Ishikawa (cell line): Measurements from ENCODE around the gene SLC9A1.

ENCODE experiments used
- CEBPB ChIP-seq: IDR thresholded peaks from 2 replicates; pipeline ENCODE4 v1.6.1; 2012
- CREB1 ChIP-seq: IDR thresholded peaks from 2 replicates; pipeline ENCODE4 v1.6.1; 2012; ENCODE audit warnings: low read depth
- EGR1 ChIP-seq: IDR thresholded peaks from 2 replicates; pipeline ENCODE4 v1.6.1; 2012
- EP300 ChIP-seq: IDR thresholded peaks from 2 replicates; pipeline ENCODE4 v1.6.1; 2012; ENCODE audit warnings: borderline replicate concordance
- FOXM1 ChIP-seq: IDR thresholded peaks from 2 replicates; pipeline ENCODE4 v1.6.1; 2012; ENCODE audit warnings: low read depth, borderline replicate concordance
- MAX ChIP-seq: IDR thresholded peaks from 2 replicates; pipeline ENCODE4 v1.6.1; 2012
- NFIC ChIP-seq: IDR thresholded peaks from 2 replicates; pipeline ENCODE4 v1.6.1; 2012
- RAD21 ChIP-seq: IDR thresholded peaks from 2 replicates; pipeline ENCODE4 v1.6.1; 2012; ENCODE audit warnings: low read depth
- REST ChIP-seq: IDR thresholded peaks from 2 replicates; pipeline ENCODE4 v1.6.1; 2012; ENCODE audit warnings: low read depth, mild to moderate bottlenecking
- TAF1 ChIP-seq: IDR thresholded peaks from 2 replicates; pipeline ENCODE4 v1.6.1; 2012; ENCODE audit warnings: low read depth, mild to moderate bottlenecking
- TCF12 ChIP-seq: IDR thresholded peaks from 2 replicates; pipeline ENCODE4 v1.6.1; 2012; ENCODE audit warnings: low read depth
- TEAD4 ChIP-seq: IDR thresholded peaks from 2 replicates; pipeline ENCODE4 v1.6.1; 2012
- USF1 ChIP-seq: IDR thresholded peaks from 2 replicates; pipeline ENCODE4 v1.6.1; 2012
- YY1 ChIP-seq: IDR thresholded peaks from 2 replicates; pipeline ENCODE4 v1.6.1; 2012; ENCODE audit warnings: low read depth
- ZBTB7A ChIP-seq: IDR thresholded peaks from 2 replicates; pipeline ENCODE4 v1.6.1; 2012; ENCODE audit warnings: low read depth

Gene SLC9A1

GRCh38 chr1:27148591-27148990, 6.3 kb downstream of the SLC9A1 start:
- no peak for TF ChIP-seq NFIC
- TF ChIP-seq EGR1, result no peak
- TF ChIP-seq RAD21, result no peak
- no peak for TF ChIP-seq USF1
- TF ChIP-seq REST, result no peak
- no peak for TF ChIP-seq CEBPB
- TF ChIP-seq TEAD4, result no peak
- no peak for TF ChIP-seq YY1
- no peak for TF ChIP-seq TAF1
- no peak for TF ChIP-seq CREB1
- TF ChIP-seq FOXM1, result no peak
- TF ChIP-seq EP300, result no peak
- no peak for TF ChIP-seq MAX
- no peak for TF ChIP-seq ZBTB7A
- no peak for TF ChIP-seq TCF12

GRCh38 chr1:27147842-27148518, 6.9 kb downstream of the SLC9A1 start:
- TF ChIP-seq RAD21 (no peak), EP300 (no peak), MAX (no peak), EGR1 (no peak), YY1 (no peak), USF1 (no peak), FOXM1 (no peak), TAF1 (no peak), CEBPB (no peak), NFIC (no peak), TEAD4 (no peak), TCF12 (no peak), ZBTB7A (no peak), CREB1 (no peak), REST (no peak)

DNA sequence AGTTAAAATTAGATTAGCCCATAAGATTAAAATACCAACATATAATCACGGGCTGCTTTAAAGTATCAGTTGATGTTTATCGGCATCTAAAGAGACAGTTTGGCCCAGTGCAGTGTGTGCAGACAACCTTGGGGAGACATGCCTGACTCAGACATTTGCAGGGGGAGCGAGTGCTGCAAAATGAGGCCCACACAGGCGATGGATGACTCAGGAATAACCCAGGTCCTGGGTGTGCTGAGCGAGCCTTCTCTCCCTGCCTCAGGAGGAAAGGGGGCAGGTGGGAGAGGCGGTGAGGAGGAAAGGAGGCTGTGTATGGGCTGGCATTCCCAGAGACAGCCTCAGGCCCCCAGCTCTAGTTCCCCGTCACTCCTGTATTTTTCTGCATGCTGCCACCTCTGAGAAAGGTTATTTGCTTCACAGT, 9.0 kb downstream of the SLC9A1 start:
- no peak for TF ChIP-seq EGR1
- TF ChIP-seq REST, result no peak
- TF ChIP-seq USF1, result no peak
- no peak for TF ChIP-seq ZBTB7A
- no peak for TF ChIP-seq FOXM1
- no peak for TF ChIP-seq TAF1
- no peak for TF ChIP-seq CREB1

GRCh38 chr1:27144920-27145661, 9.8 kb downstream of the SLC9A1 start:
- TF ChIP-seq REST, result no peak
- TF ChIP-seq USF1, result no peak
- TF ChIP-seq YY1, result no peak
- TF ChIP-seq CREB1, result no peak
